Fibroblast of skin of abdomen (primary cell): ENCODE measurements around the gene DNAJA3.

ENCODE experiments used
- DNase-seq: peaks from one replicate; pipeline ENCODE4 v3.0.0-alpha.2; 2013

DNAJA3 gene

GRCh38 chr16:4475880-4476788 lies 50.5 kb downstream of the DNAJA3 start, which contains the start of gene HMOX2:
Gene HMOX2 (plus strand): TSS chr16:4476398. CDS start chr16:4505525, 29,127 bp downstream.
- peak; percentile 91 for DNase-seq

GRCh38 chr16:4477966-4478365 lies 52.3 kb downstream of the DNAJA3 start:
- DNase-seq: peak; percentile 38

GRCh38 chr16:4481526-4481925 lies 55.9 kb downstream of the DNAJA3 start:
- DNase-seq: no peak

GRCh38 chr16:4481963-4482362 lies 56.3 kb downstream of the DNAJA3 start:
- no peak for DNase-seq

- no peak for DNase-seq
Measured at GRCh38 chr16:4486126-4486893, 60.6 kb downstream of the DNAJA3 start.

- DNase-seq: peak; percentile 73
Measured at GRCh38 chr16:4487955-4488498, 62.4 kb downstream of the DNAJA3 start.

- peak; percentile 22 for DNase-seq
Measured at GRCh38 chr16:4488499-4488967, 62.9 kb downstream of the DNAJA3 start.

GRCh38 chr16:4489030-4489429 lies 63.4 kb downstream of the DNAJA3 start:
- DNase-seq: peak; percentile 90

- no peak for DNase-seq
Measured at GRCh38 chr16:4491898-4492297, 66.2 kb downstream of the DNAJA3 start.

- peak; percentile 81 for DNase-seq
Measured at GRCh38 chr16:4494746-4495490, 69.2 kb downstream of the DNAJA3 start.

- no peak for DNase-seq
Measured at GRCh38 chr16:4495766-4496165, 70.1 kb downstream of the DNAJA3 start.

- peak; percentile 46 for DNase-seq
Measured at GRCh38 chr16:4496305-4496704, 70.6 kb downstream of the DNAJA3 start.

- DNase-seq: no peak
Measured at GRCh38 chr16:4498546-4499195, 73.0 kb downstream of the DNAJA3 start.

GRCh38 chr16:4499196-4499555 lies 73.5 kb downstream of the DNAJA3 start:
- DNase-seq: no peak

GRCh38 chr16:4500272-4500671 lies 74.6 kb downstream of the DNAJA3 start:
- peak; percentile 76 for DNase-seq

GRCh38 chr16:4501071-4501478 lies 75.4 kb downstream of the DNAJA3 start:
- DNase-seq: no peak

GRCh38 chr16:4505356-4506147 lies 79.9 kb downstream of the DNAJA3 start:
- no peak for DNase-seq
